Measurements from ENCODE around the gene RALA.

DNA sequence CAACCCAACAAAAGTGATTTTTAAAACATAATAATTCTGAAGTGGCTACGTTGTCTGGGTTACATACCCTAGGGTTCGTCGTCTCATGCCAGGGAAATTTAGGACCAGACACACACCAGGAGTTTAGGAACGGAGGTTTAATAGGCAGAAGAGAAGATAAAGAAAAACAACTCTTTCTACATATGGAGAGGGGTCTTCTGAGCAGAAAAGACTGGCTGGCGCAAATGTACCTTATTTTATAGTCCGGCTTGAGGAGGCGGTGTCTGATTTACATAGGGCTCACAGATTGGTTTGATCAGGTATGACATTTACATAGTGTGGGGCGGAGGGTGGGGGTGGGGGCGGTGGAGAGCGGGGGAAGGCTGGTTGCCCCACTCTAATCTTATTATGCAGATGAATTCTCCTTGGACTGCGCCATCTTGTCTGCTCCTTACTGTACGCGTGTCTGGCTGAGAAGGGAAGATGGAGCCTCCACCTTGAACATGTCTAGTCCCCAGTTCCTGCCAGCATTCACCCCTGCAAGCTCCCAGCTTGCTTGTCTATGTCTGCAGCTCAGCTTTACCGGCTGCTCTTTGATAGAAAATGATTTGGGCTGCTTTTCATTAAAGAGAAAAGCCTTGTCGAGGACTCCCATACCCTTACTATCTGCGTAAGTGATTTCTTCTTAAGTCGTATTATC is 98.7 kb downstream of the RALA start:
- TF ChIP-seq CTCF (IDR thresholded peaks at IDR 0.05 in 8 of 11, conservative IDR thresholded peaks at IDR 0.05 in 3 of 11) (no peak), POLR2A (IDR thresholded peaks at IDR 0.05) (no peak), POLR2AphosphoS5 (IDR thresholded peaks at IDR 0.05) (no peak)
